ENCODE data around the gene IKBKE.

Gene IKBKE

GRCh38 chr1:206469933-206470691 is at the start of gene IKBKE:
IKBKE (plus strand) TSS chr1:206470476; CDS start chr1:206473228, 2,752 bp downstream.
- DNase-seq: peak; percentile 43

- no peak for DNase-seq
Observed at GRCh38 chr1:206421616-206422340, 48.5 kb upstream of the IKBKE start.

GRCh38 chr1:206422525-206422924 is 47.8 kb upstream of the IKBKE start:
- DNase-seq: no peak

- DNase-seq: no peak
Observed at GRCh38 chr1:206427291-206427690, 43.0 kb upstream of the IKBKE start.

GRCh38 chr1:206429421-206429820 is 40.9 kb upstream of the IKBKE start:
- DNase-seq: no peak

GRCh38 chr1:206430031-206430983 is 40.0 kb upstream of the IKBKE start:
- DNase-seq: no peak

GRCh38 chr1:206435445-206435844 is 34.8 kb upstream of the IKBKE start:
- no peak for DNase-seq

- no peak for DNase-seq
Observed at GRCh38 chr1:206438554-206438953, 31.7 kb upstream of the IKBKE start.

GRCh38 chr1:206439205-206439604 is 31.1 kb upstream of the IKBKE start:
- DNase-seq: no peak

- no peak for DNase-seq
Observed at GRCh38 chr1:206441336-206441967, 28.8 kb upstream of the IKBKE start.

GRCh38 chr1:206442101-206442500 is 28.2 kb upstream of the IKBKE start:
- peak; percentile 52 for DNase-seq

GRCh38 chr1:206445116-206445515 is 25.2 kb upstream of the IKBKE start:
- DNase-seq: no peak

GRCh38 chr1:206445911-206446356 is 24.3 kb upstream of the IKBKE start:
- DNase-seq: no peak

- DNase-seq: no peak
Observed at GRCh38 chr1:206446688-206447421, 23.4 kb upstream of the IKBKE start.

- DNase-seq: no peak
Observed at GRCh38 chr1:206447422-206447765, 22.9 kb upstream of the IKBKE start.

- no peak for DNase-seq
Observed at GRCh38 chr1:206447792-206448191, 22.5 kb upstream of the IKBKE start.

GRCh38 chr1:206448471-206448870 is 21.8 kb upstream of the IKBKE start:
- DNase-seq: no peak

- no peak for DNase-seq
Observed at GRCh38 chr1:206449565-206449964, 20.7 kb upstream of the IKBKE start.

GRCh38 chr1:206450281-206450680 is 20.0 kb upstream of the IKBKE start:
- no peak for DNase-seq

GRCh38 chr1:206451134-206451686 is 19.1 kb upstream of the IKBKE start:
- DNase-seq: no peak

GRCh38 chr1:206453111-206453510 is 17.2 kb upstream of the IKBKE start:
- DNase-seq: no peak

- DNase-seq: no peak
Observed at GRCh38 chr1:206455289-206455665, 15.0 kb upstream of the IKBKE start.

Data from stimulated activated CD4-positive, alpha-beta T cell treated with anti-CD3 and anti-CD28 coated beads, Interleukin-1b, Interleukin-23, amount 100 ng/mL, for 48 hours (primary cell).